Stimulated activated CD8-positive, alpha-beta memory T cell treated with anti-CD3 and anti-CD28 coated beads, Interleukin-12 subunit alpha, Interleukin-12 subunit beta, amount 100 ng/mL, for 24 hours (primary cell): Measurements from ENCODE around the gene CHRND.

ENCODE experiments used
- DNase-seq: peaks from one replicate; pipeline ENCODE4 v3.0.0-alpha.2; 2020; ENCODE audit errors: extremely low read depth

CHRND gene

DNA sequence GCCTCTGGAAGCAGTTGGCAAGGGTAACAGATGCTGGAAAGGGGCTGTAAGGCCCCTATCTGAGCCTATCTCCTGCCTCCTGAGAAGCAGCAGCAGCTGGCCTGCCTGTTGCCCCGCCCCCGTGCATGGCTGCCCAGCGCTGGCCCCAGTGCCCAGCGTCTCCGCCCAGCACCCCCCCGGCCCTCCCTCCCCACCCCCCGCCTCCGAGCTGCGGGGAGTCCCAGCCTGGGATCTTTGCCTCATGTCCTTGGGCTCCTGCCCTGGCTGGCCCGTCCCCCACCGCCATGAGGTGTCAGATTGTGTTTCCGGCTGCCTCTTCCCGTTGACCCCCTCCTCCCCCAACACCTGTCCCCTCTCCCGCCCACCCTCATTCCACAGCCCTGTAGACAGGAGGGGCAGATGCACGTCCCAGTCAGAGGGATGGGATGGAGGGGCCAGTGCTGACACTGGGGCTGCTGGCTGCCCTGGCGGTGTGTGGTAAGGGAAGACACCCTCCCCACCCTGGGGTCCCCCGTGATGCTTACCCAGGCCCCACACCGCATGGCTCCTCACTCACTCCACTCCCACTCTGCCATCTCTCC, at the start of gene CHRND:
TSS of gene CHRND (plus strand) at position 370 of the 581 bp plus-strand sequence. CDS start at position 426, 56 bp downstream.
- DNase-seq, result no peak

GRCh38 chr2:232476791-232477190, 49.2 kb upstream of the CHRND start:
- no peak for DNase-seq

DNA sequence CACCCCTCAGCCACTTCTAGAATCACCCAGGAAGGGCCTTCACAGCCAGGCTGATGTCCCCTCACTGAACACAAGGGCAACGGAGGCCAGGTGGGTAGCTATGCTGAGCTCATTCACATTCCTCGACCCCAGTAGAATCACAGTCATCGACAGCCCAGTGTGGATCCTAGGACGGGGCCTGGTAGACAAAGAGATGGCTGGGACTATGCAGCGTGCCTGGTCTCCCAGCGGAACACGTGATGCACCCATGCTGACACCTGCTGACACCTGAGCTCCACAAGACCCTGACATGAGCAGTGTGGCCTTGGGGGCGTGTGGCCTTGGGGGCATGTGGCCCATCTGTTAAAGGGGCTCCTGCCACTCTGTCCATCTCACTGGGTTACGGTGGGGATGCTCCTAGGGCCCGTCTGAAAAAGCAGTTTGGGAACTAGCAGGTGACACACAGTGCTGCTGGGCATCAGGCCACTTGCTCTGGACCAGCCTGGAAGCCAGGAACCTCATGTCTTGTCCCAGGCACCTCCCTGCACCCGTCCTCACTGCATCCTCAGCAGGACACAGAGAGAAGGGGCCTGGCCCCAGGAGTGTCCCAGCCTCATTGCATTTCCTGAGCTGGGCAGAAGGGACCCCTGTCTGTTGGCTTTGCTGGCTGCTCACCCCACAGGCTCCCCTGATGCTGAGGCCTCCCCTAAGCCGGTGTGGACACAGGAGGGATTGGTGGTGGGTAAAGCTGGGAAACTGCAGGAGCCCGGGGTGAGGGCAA, 48.0 kb upstream of the CHRND start:
- no peak for DNase-seq

- no peak for DNase-seq
These were observed 47.2 kb upstream of the CHRND start for GRCh38 chr2:232478571-232479340.

DNA sequence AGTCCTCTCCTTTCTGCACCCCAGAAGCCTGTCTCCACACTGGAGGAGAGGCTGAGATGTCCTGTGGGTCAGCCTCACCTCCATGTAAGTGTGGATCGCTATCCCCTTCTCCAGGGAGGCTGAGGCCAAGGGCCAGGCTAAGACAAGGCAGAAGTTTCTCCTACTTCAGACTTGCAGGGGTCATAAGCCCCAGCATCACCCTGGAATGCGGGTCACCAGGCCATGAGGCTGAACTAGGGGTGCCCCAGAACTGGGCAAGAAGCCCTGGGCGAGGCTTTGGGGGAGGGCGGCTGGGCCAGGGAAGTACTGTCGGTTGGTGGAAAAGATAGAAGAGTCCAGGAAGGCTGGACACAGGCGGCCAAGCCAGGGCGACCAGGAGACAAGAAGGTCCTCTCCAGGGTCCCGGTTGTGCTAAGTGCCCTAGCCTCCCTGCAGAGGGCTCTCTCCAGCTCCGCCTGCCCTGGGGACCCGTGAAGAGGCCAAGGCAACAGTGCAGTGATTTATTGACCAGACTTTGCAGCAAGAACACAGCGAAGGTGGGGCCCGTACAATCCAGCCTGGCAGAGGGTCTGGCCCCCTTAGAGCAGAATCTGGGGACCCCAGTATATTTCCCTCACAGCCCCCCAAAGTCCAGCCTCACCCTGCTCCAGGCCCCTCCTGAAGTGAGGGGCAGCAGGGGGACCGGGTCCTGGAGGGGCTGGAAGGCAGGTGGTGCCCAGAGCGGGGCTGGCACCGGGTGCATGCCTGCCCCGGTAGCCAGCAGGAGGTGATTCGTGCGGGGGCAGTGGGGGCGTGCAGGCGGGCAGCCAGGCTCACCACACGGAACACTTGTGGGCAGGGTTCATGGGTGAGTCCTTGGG, 46.4 kb upstream of the CHRND start:
- DNase-seq, result no peak

GRCh38 chr2:232480201-232481190, 45.5 kb upstream of the CHRND start:
- no peak for DNase-seq

- no peak for DNase-seq
These were observed 44.4 kb upstream of the CHRND start for GRCh38 chr2:232481322-232482140.

DNA sequence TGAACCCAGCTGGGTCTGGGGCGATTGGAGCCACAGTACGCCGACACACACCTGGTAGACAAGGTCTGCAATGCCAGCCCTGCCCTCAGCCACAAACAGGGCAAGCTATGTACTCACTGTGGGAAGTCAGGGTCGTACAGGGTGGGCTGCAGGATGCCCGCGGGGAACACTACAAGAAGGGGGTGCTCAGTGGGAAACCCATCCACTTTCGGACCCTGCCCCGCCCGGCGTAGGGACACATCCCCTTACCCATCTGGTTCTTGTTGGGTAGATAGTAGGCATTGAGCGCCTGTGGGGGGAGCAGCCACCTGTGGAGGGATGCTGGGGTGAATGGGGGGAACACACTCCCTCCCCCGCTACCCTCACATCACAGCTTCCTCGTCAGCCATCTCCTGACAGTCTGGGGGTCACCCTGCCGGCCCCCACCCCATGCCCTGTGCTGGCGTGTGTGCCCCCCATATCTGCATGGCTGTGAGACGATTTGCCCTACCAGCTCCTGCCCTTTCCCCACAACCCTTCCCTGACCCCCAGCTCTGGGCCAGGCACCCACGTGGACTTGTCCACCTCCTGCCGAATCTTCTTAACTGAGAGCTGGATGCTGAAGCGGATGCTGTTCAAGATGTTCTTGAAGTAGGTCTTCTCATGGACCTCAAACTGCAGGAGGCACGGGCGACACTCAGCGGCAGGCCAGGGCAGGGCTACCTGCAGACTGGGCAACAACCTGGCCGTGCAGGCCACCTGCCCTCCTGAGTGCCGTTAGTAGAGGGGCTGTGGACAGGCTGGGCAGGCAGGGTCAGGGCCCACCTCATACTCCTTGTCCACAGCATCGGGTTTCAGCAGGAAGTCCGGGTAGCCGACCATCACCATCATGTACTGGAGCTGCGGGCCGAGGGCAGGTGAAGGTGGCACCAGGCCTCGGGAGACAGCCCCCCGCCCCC, 43.4 kb upstream of the CHRND start:
- no peak for DNase-seq

- no peak for DNase-seq
These were observed 42.5 kb upstream of the CHRND start for GRCh38 chr2:232483311-232483922.

DNA sequence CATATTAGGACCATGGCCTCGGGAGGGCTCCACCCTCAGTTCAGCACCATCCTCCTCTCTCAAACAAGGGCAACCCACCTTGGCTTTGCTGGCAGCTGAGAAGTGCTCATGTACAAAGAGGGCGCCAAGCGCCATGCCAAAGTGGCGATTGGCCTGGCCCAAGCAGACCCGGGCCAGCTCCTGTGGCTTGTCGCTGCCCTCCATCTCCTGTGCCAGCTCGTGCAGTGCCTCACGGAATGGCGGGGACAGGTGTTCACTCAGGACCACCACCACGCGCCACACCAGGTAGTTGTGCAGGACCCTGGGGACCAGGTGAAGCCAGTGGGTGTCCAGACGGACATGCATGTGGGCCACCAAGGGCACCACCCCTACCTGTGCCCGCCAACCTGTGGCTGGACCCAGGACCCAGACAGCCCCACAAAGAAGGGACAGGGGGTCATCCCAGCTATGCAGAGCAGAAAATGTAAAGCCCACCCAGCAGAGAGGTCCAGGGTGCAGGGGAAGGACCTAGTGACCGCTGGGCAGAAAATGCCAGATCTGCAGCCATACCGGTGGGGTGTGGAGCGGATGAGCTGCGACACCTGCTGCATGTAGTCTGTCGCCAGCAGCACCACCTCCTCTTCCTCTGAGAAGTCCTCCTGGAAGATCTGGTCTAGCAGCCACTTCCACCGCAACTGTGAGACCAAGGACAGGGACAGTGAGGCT, 41.9 kb upstream of the CHRND start:
- DNase-seq, result no peak

GRCh38 chr2:232484628-232485347, 41.2 kb upstream of the CHRND start:
- no peak for DNase-seq

GRCh38 chr2:232485348-232485756, 40.6 kb upstream of the CHRND start:
- no peak for DNase-seq

- no peak for DNase-seq
These were observed 40.0 kb upstream of the CHRND start for GRCh38 chr2:232485757-232486557.

GRCh38 chr2:232486558-232487384, 39.2 kb upstream of the CHRND start:
- no peak for DNase-seq
